Epidermal melanocyte (primary cell): ENCODE measurements around the gene PBX1.
A peak's percentile ranks its signal among the peaks of the same experiment; 100 is the strongest.

Experiments used
- DNase-seq: peaks from one replicate; pipeline ENCODE4 v3.0.0; 2011; ENCODE audit warnings: low spot score; ENCODE audit not compliant: insufficient read length

The PBX1 gene

GRCh38 chr1:164777518-164777917 lies 218.5 kb downstream of the PBX1 start:
- DNase-seq, result no peak

DNA sequence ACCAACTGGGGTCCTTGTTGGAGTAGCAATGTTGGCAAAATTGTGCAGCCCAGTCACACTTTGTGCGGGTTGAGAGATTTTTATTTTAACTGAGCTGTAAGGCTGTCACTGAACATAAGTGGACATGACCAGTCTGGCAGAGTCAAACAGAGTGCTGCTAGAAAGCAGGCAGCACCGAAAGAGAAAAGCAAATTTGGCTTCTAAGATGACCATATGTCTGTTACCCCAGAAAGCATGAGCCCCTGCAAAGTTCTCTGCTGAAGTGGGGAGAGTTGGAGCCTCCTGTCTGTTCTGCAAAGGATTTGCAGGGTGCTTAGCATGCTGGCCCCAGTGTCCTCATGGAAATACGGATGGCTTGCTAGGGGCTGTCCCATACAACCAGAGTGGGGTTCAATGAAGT lies 220.4 kb downstream of the PBX1 start:
- DNase-seq, result no peak

DNA sequence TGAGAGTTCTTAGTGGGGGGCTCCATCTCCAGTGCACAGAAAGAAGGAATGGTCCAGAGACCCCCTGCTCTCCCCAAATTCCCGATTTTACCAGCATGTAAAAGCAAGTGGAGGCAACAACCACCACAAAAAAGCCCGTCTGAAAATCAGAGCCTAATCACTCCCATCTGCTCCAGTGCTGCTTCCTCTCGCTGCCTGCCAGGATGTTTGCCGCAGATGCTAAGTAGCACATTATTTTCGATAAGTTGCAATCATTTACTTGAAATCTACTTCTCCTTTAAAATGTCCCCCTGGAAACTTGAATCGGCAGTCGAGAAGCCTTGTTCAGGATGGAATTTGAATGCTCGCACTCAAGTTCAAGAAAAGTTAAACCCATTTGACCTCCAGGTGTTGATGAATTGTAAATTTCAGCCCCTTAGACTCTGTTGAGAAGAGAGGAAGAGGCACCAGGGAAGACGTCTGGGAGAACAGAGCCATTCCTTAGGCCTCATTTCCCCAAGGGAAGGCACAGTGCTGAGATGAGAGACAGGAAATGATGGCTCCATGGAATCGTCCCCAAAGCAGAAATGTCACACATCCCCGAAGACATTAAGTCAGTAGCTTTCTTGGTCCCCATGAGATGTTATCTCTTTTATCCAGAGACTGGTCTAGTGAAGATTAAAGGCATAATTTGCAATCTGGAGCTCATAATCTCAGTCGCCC lies 221.3 kb downstream of the PBX1 start:
- no peak for DNase-seq

- no peak for DNase-seq
Measured at GRCh38 chr1:164780863-164781262, 221.9 kb downstream of the PBX1 start.

DNA sequence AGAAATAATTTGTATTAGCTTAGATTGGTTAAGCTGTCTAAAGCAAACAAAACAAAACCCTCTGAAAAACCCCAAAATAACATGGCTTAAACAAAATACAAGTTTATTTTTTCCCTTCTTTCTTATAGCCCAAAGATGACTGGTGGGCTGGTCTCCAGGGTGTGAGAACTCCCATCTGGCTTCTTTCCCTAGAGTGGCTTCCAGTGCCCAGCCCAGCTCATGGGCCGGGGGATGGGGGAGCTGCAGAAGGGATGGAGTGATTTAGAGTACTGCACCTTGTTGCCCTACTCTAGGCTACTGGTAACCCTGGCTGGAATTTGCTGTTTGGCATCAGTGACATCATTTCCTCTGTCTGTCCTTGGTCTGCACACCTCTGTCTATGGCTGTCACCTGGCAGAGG lies 223.0 kb downstream of the PBX1 start:
- DNase-seq, result no peak

DNA sequence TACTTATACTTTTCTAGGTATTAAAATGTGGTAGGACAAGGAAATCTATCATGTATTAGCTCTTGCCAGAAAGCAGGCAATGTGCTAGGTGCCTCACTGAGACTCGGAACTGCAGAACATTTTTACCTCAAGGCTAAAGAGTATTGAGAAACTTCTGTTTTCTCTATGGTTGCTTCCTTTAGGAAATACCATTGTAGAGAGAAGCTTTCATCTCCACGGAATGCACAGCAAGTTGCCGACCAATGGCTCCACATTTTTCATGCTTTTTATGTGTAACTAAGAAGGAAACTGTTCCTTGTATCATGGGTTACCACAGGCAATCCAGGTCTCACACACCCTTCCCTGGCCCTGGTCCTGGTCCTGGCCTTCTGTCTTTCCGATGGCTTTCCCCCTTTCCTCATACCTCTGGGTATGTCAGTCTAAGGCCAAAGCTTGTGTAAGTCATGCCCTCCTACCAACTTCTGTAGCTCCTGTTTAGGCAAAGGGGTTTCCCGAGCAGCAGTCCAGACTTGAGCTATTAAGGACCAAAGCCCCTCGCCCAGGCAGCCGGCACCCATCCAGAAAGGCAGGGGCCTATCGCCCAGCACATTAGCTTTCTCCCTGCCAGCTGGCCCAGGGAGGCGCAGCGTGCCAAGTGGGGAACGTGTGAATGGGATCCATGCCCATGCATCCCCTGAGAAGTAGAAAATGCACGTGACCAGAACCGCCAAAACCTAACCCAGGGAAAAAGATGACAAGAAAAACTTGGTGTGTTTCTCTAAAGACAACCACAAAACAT lies 225.0 kb downstream of the PBX1 start:
- DNase-seq, result no peak

GRCh38 chr1:164784960-164785359 lies 226.0 kb downstream of the PBX1 start:
- no peak for DNase-seq

- DNase-seq, result no peak
Measured at GRCh38 chr1:164785841-164786534, 227.0 kb downstream of the PBX1 start.

- DNase-seq, result peak; percentile 88
Measured at GRCh38 chr1:164786980-164787833, 228.2 kb downstream of the PBX1 start.

GRCh38 chr1:164787834-164788231 lies 228.8 kb downstream of the PBX1 start:
- DNase-seq, result no peak

- no peak for DNase-seq
Measured at GRCh38 chr1:164790081-164790480, 231.1 kb downstream of the PBX1 start.

DNA sequence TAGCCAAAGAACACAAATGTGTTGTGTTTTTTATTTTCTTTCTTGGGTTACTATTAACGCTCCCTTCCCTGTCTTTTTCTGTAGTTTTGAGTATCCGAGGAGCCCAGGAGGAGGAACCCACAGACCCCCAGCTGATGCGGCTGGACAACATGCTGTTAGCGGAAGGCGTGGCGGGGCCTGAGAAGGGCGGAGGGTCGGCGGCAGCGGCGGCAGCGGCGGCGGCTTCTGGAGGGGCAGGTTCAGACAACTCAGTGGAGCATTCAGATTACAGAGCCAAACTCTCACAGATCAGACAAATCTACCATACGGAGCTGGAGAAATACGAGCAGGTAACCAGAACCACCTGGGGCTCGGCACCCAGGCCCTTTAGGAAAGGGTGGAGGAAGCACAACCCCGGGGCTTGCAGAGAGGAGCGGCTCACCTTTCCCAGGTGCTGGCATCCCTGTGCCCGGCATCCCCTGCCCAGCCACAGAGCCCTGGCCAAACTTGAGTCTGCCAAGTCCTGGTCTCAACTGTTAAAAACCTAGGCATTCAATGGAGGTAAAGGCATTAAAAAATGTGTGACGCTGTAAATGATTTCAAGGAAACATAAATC lies 233.5 kb downstream of the PBX1 start:
- no peak for DNase-seq

DNA sequence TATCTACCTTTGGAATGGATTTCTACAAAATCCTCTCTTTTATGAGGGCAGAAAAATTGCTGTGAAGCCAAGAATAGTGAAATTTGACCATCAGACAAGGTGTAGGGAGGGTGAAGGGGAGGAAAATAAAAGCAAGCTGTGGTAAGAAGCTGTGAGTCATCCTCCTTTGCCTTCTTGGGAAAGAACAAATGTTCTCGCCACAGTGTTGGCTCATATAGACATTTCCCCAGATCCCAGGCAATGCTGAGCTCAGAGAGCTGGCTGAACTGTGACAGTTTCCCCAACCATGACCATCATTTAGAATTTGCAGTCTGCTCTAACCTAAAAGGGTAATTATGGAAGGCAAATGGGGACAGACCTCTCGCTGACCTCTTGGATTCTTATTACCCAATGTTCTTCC lies 235.4 kb downstream of the PBX1 start:
- DNase-seq, result peak; percentile 84

GRCh38 chr1:164796916-164797315 lies 237.9 kb downstream of the PBX1 start:
- DNase-seq, result no peak

DNA sequence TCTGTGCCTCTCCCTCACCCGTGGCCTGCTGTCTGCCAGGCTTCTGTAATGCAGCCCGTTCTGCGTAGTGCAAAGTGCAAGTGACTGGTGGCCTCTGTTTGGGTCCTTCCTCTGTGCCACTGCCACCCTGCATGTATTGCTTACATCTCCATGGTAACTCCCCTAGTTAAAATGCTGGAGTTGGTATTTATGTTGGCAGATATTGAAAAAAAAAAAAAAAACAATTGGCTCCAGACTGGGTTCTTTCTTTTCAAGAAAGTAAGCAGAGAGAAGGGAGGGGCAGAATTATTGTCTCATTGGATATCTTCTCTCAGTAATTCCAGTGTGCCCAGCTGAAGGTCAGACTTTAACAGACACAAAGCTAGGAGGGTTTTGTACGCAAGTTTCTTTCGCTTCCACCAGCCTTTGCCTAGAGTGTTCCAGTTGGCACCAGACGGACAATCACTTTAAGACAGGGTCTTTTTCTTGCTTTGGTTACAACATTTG lies 242.3 kb downstream of the PBX1 start:
- DNase-seq, result no peak

GRCh38 chr1:164801791-164802502 lies 243.0 kb downstream of the PBX1 start:
- DNase-seq, result no peak

GRCh38 chr1:164802529-164803282 lies 243.7 kb downstream of the PBX1 start:
- no peak for DNase-seq

DNA sequence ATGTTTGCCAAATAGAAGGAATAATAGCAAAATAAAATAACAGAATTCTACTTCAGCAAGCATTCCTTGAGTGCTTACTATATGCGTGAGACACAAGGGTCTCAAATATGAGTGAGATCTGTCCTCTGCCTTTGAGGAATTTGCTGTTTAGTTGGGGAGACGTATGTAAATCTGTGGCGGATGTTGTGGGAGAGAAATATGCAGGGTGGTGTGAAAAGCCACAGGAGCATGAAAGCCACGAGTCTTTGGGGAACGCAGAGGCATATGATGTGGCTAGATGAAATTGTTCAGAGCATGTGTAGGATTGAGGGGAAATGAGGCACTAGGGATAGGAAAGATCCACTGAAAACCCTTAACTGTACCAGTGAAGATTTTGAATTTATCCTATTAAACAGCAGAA lies 244.4 kb downstream of the PBX1 start:
- DNase-seq, result no peak

- DNase-seq, result no peak
Measured at GRCh38 chr1:164804366-164804765, 245.4 kb downstream of the PBX1 start.

GRCh38 chr1:164805399-164805798 lies 246.4 kb downstream of the PBX1 start:
- DNase-seq, result no peak
